ACC112 (cell line): ENCODE results near the gene CCL13.
A peak's percentile ranks its signal among the peaks of the same experiment; 100 is the strongest.
"Not testable (repeated sequence)": the region's sequence is repeated elsewhere in the genome, so short reads cannot be mapped to it uniquely, and the experiment has no call there.

Experiments used
- H2AFZ ChIP-seq: fragments of 200-600 bp; sonication (generic); one replicate; pipeline ENCODE4 v1.6.0; 2017; ENCODE audit warnings: antibody characterized with exemption, low read length; ENCODE audit not compliant: unreplicated experiment
- H3K27ac ChIP-seq: fragments of 200-600 bp; sonication (generic); 2 replicates; pipeline ENCODE4 v1.5.1; 2014; ENCODE audit warnings: low read depth, mild to moderate bottlenecking, antibody characterized with exemption, low read length, moderate library complexity
- H3K27me3 ChIP-seq: fragments of 200-600 bp; sonication (generic); 2 replicates; pipeline ENCODE4 v1.6.1; 2014; ENCODE audit warnings: mild to moderate bottlenecking, antibody characterized with exemption, low read length, moderate library complexity, mixed read lengths; ENCODE audit not compliant: insufficient read depth
- H3K36me3 ChIP-seq: fragments of 200-600 bp; sonication (generic); 2 replicates; pipeline ENCODE4 v1.6.1; 2016; ENCODE audit warnings: mild to moderate bottlenecking, antibody characterized with exemption, low read length, moderate library complexity, mixed read lengths; ENCODE audit not compliant: insufficient read depth
- H3K4me1 ChIP-seq: fragments of 200-600 bp; sonication (generic); one replicate; pipeline ENCODE4 v1.6.1; 2016; ENCODE audit warnings: low read length, mixed read lengths; ENCODE audit not compliant: insufficient read depth, unreplicated experiment, control insufficient read depth
- H3K4me3 ChIP-seq: fragments of 200-600 bp; sonication (generic); 2 replicates; pipeline ENCODE4 v1.5.1; 2014; ENCODE audit warnings: mild to moderate bottlenecking, low read depth, low read length
- H3K79me2 ChIP-seq: fragments of 200-600 bp; sonication (generic); one replicate; pipeline ENCODE4 v1.6.0; 2016; ENCODE audit warnings: low read length; ENCODE audit not compliant: control insufficient read depth, unreplicated experiment, insufficient read depth

Gene CCL13

DNA sequence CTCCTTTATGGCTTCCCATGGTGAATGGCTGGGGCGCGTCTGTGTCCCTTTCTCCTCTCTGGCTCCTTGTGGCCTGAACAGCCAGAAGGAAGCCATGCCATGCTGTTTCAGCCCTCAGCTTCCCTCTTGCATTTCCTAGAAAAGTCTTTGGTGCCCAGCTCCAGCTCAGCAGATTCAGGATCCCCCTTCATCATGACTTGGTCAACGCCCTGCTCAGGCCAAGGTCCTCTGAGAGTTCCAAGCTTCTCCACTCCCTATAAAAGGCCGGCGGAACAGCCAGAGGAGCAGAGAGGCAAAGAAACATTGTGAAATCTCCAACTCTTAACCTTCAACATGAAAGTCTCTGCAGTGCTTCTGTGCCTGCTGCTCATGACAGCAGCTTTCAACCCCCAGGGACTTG is at the start of gene CCL13:
CCL13 (plus strand) TSS at position 287 of the 400 bp plus-strand sequence; CDS start at position 334, 47 bp downstream.
- no peaks in the 10 kb centered on the region for H3K79me2 ChIP-seq
- no peak within 1 kb of the TSS for H2AFZ ChIP-seq
- H3K27ac ChIP-seq = peak within 1 kb of the TSS; percentile 39
- no peaks in the 10 kb centered on the region for H3K27me3 ChIP-seq
- no peaks in the 10 kb centered on the region for H3K36me3 ChIP-seq
- H3K4me1 ChIP-seq = peaks cover 5% of the 10 kb centered on the region
- no peak within 1 kb of the TSS for H3K4me3 ChIP-seq

DNA sequence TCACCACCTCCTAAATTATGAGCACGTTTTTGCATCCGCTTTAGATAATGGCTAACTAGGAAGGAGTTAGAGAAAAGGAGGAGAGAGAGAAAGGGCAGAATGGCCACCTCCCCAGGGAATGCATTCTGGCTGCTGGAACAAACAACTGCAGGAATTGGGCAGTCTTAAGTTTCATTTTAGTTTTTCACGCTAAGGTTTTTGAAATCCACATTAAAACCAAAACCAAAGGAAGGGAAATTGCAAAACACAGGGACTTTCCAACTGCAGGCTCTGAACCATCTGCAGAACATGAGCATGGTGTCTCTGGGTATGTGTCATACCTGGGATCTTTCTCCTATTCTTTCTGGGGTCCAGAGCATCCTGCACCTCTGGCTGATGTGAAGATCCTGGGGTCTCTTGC is 49.2 kb upstream of the CCL13 start:
- no peaks in the 10 kb centered on the region for H3K36me3 ChIP-seq
- H3K27ac ChIP-seq = peak overlapping the region; percentile 83
- H3K4me3 ChIP-seq = peak overlapping the region; percentile 45; the same call in 1 of the 2 replicates
- no peaks in the 10 kb centered on the region for H3K27me3 ChIP-seq
- no peak overlapping the region for H2AFZ ChIP-seq
- peaks cover 49% of the 10 kb centered on the region for H3K4me1 ChIP-seq
- no peaks in the 10 kb centered on the region for H3K79me2 ChIP-seq

- peak overlapping the region; percentile 83; the same call in 1 of the 2 replicates for H3K27ac ChIP-seq
- no peak overlapping the region for H3K4me3 ChIP-seq
Observed at GRCh38 chr17:34308371-34308770, 47.9 kb upstream of the CCL13 start.

DNA sequence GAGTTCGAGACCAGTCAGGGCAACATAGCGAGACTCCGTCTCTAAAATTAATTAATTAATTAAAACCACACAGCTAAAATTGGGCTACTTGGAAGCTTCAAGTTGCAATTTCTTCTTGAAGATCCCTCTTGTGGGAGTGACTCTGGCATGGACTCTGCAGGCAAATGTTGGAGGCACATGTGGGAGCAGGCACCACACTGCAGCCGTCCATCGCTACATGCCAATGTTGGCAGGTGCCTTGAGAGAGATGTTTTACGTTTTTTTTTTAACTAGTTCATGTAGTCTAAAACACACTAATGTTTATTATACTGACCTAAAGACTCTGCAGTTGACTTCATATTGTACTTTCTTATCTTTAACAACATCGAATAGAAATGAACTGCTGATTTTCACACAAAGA is 45.0 kb upstream of the CCL13 start:
- H3K4me1 ChIP-seq = peaks cover 80% of the 10 kb centered on the region
- no peaks in the 10 kb centered on the region for H3K27me3 ChIP-seq

More at GRCh38 chr17:34308371-34308770, 47.9 kb upstream of the CCL13 start:
- no peaks in the 10 kb centered on the region for H3K36me3 ChIP-seq
- no peaks in the 10 kb centered on the region for H3K27me3 ChIP-seq
- peaks cover 61% of the 10 kb centered on the region for H3K4me1 ChIP-seq
- H2AFZ ChIP-seq = no peak overlapping the region
- no peaks in the 10 kb centered on the region for H3K79me2 ChIP-seq

GRCh38 chr17:34312080-34312479 is 44.2 kb upstream of the CCL13 start:
- H2AFZ ChIP-seq = no peak overlapping the region
- peak overlapping the region; percentile 79 for H3K27ac ChIP-seq
- H3K27me3 ChIP-seq = no peaks in the 10 kb centered on the region
- peaks cover 73% of the 10 kb centered on the region for H3K4me1 ChIP-seq
- no peak overlapping the region for H3K4me3 ChIP-seq
- H3K36me3 ChIP-seq = no peaks in the 10 kb centered on the region
- no peaks in the 10 kb centered on the region for H3K79me2 ChIP-seq

More for the DNA sequence above, 45.0 kb upstream of the CCL13 start:
- H3K36me3 ChIP-seq = no peaks in the 10 kb centered on the region
- H3K4me3 ChIP-seq = no peak overlapping the region
- H3K79me2 ChIP-seq = no peaks in the 10 kb centered on the region
- H2AFZ ChIP-seq = no peak overlapping the region
- H3K27ac ChIP-seq = peak overlapping the region; percentile 65

GRCh38 chr17:34313164-34313563 is 43.1 kb upstream of the CCL13 start:
- H2AFZ ChIP-seq = no peak overlapping the region
- H3K27ac ChIP-seq = peak overlapping the region; percentile 79
- H3K79me2 ChIP-seq = no peaks in the 10 kb centered on the region
- peaks cover 63% of the 10 kb centered on the region for H3K4me1 ChIP-seq
- H3K27me3 ChIP-seq = no peaks in the 10 kb centered on the region
- H3K36me3 ChIP-seq = no peaks in the 10 kb centered on the region
- H3K4me3 ChIP-seq = no peak overlapping the region

GRCh38 chr17:34314279-34314678 is 42.0 kb upstream of the CCL13 start:
- H2AFZ ChIP-seq = peak overlapping the region; percentile 19
- H3K36me3 ChIP-seq = no peaks in the 10 kb centered on the region
- no peaks in the 10 kb centered on the region for H3K79me2 ChIP-seq
- H3K27me3 ChIP-seq = no peaks in the 10 kb centered on the region
- H3K4me1 ChIP-seq = peaks cover 59% of the 10 kb centered on the region
- H3K4me3 ChIP-seq = peak overlapping the region; percentile 30; the same call in 1 of the 2 replicates
- peak overlapping the region; percentile 79 for H3K27ac ChIP-seq

DNA sequence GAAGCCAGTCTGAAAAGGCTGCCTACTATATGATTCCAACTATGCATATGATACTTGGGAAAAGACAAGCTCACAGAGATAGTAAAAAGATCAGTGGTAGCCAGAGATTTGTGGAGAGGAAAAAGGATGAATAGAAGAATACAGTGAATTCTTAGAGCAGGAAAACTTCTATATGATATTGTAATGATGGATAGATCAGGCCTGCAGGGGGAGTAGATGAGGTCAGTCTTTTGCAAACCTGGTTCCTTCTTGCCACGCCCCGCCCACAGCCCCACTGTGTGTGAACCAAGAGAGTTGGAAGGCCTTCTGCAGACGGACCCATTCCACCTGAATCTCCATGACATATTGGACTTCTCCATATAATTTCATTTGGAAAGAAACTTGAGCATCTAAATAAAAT is 37.8 kb upstream of the CCL13 start:
- H3K27me3 ChIP-seq = no peaks in the 10 kb centered on the region
- no peak overlapping the region for H3K4me3 ChIP-seq
- H2AFZ ChIP-seq = no peak overlapping the region
- no peaks in the 10 kb centered on the region for H3K36me3 ChIP-seq
- no peaks in the 10 kb centered on the region for H3K79me2 ChIP-seq
- peaks cover 24% of the 10 kb centered on the region for H3K4me1 ChIP-seq
- H3K27ac ChIP-seq = no peak overlapping the region

GRCh38 chr17:34319039-34319483 is 37.2 kb upstream of the CCL13 start, which contains the start of gene CCL8:
TSS of gene CCL8 (plus strand) at chr17:34319435. CDS start at chr17:34319502, 67 bp downstream.
- H3K4me1 ChIP-seq = peaks cover 18% of the 10 kb centered on the region
- H2AFZ ChIP-seq = no peak within 1 kb of the TSS
- H3K4me3 ChIP-seq = no peak within 1 kb of the TSS
- no peak within 1 kb of the TSS for H3K27ac ChIP-seq
- H3K79me2 ChIP-seq = no peaks in the 10 kb centered on the region
- H3K27me3 ChIP-seq = no peaks in the 10 kb centered on the region
- H3K36me3 ChIP-seq = no peaks in the 10 kb centered on the region

DNA sequence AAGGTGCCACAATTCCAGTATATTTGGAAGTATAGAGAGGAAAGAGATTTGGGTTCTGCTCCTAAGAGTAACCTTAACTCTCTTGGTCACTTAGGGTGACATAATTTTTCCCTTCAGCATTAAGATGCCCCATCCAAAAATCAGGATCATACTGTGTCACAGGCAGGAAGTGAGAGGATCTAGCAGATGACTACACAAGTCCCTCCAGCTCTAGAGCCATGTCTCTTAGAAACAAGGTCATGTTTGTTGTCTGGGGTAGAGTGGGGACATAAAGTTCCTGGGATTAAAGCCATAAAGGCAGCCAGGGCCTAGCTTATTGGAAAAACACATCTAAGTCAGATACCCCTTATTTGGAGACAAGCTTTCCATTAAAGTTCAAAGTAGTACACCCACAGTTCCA is 34.3 kb upstream of the CCL13 start:
- Histone ChIP-seq H3K27ac (no peak overlapping the region), H3K27me3 (no peaks in the 10 kb centered on the region), H3K79me2 (no peaks in the 10 kb centered on the region), H3K4me1 (no peaks in the 10 kb centered on the region), H3K4me3 (no peak overlapping the region), H3K36me3 (no peaks in the 10 kb centered on the region), H2AFZ (no peak overlapping the region)

DNA sequence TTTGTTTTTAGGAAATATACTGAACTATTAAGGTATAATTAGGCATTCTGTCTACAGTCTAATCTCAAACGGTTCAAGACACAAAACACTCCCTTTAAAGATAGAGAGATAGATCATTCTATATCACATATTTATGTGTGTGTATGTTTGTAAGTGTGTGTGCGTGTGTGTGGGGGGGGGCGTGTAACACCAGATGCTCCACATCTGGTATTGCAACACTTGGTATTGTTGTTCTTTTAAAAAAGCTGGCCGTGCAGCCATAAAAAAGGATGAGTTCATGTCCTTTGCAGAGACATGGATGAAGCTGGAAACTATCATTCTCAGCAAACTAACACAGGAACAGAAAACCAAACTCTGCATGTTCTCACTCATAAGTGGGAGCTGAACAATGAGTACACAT is 28.7 kb upstream of the CCL13 start:
- H2AFZ ChIP-seq, H3K27me3 ChIP-seq, H3K27ac ChIP-seq, H3K4me1 ChIP-seq, H3K79me2 ChIP-seq, H3K36me3 ChIP-seq, H3K4me3 ChIP-seq: not testable (repeated sequence)
